SJSA1 (cell line): ENCODE measurements around the gene CNTN5. TPM values are rescaled to one million over a fixed set of nuclear protein-coding genes. Genes with fewer than 3 reads are reported as not detected.

Source experiments
- DNase-seq, 2 experiments: peaks; one replicate each; pipeline ENCODE4 v3.0.0-alpha.2; 2015 to 2020; ENCODE audit warnings: low spot score in 2 of 2, low read depth in 1 of 2
- H3K27ac ChIP-seq: fragments of 250-450 bp; sonication (Bioruptor Pico); 2 replicates; pipeline ENCODE4 v1.5.1; 2020; ENCODE audit warnings: mild to moderate bottlenecking, moderate library complexity
- H3K27me3 ChIP-seq: fragments of 250-450 bp; sonication (Bioruptor Pico); replicated peaks from 2 replicates; pipeline ENCODE4 v1.5.1; 2020; ENCODE audit warnings: mild to moderate bottlenecking, moderate library complexity
- H3K36me3 ChIP-seq: fragments of 250-450 bp; sonication (Bioruptor Pico); 2 replicates; pipeline ENCODE4 v1.5.1; 2020; ENCODE audit warnings: mild to moderate bottlenecking
- H3K4me1 ChIP-seq: fragments of 250-450 bp; sonication (Bioruptor Pico); replicated peaks from 2 replicates; pipeline ENCODE4 v1.6.1; 2021; ENCODE audit warnings: mild to moderate bottlenecking
- H3K4me3 ChIP-seq: fragments of 250-450 bp; sonication (Bioruptor Pico); 2 replicates; pipeline ENCODE4 v1.5.1; 2020; ENCODE audit warnings: mild to moderate bottlenecking
- H3K9me3 ChIP-seq: fragments of 250-450 bp; sonication (Bioruptor Pico); replicated peaks from 2 replicates; pipeline ENCODE4 v1.5.1; 2020; ENCODE audit warnings: mild to moderate bottlenecking
- total RNA-seq: library from RNA; depleted of rRNA; stranded (reverse); fragments of >200 nt; shearing (Covaris generic); gene quantifications from 2 replicates; pipeline ENCODE4 v1.2.3, GENCODE V29; 2014

The CNTN5 gene
- total RNA-seq, 1 experiment from 2014 or later, result not detected

DNA sequence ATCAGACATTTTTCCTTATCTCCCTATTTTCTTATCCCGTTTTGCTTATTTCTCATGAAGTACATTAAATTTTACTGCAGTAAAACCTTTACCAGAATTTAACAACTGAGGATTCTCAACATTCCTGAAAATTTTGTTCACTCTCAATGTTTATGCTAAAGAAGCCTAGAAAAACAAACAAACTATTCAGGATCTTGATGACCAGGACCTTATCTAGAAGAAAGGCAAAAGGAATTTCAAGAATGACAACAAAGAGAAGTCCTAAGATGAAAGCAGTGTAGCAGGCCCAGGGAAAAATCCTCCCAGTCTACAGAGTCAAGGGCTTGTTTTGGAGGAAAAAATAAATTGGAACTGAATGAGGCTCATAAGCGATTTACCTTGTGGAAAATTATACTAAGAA lies 1383.1 kb downstream of the CNTN5 start:
- Histone ChIP-seq H3K36me3 (no peaks in the 10 kb centered on the region), H3K27me3 (no peaks in the 10 kb centered on the region), H3K9me3 (no peaks in the 10 kb centered on the region), H3K27ac (peak overlapping the region; percentile 81), H3K4me3 (no peak overlapping the region), H3K4me1 (peaks cover 28% of the 10 kb centered on the region)
- DNase-seq, result peak; percentile 56 to 82

- Histone ChIP-seq H3K4me3 (no peak overlapping the region), H3K36me3 (no peaks in the 10 kb centered on the region), H3K9me3 (no peaks in the 10 kb centered on the region), H3K27me3 (no peaks in the 10 kb centered on the region), H3K4me1 (peaks cover 28% of the 10 kb centered on the region), H3K27ac (peak overlapping the region; percentile 81)
- DNase-seq, result no peak
These were observed 1384.2 kb downstream of the CNTN5 start for GRCh38 chr11:100404907-100405306.
